T47D (cell line): ENCODE data around the gene TMEM80.

ENCODE experiments used
- DNase-seq, 2 experiments: peaks; one replicate each; pipeline versions ENCODE4 v3.0.0 to v3.0.0-alpha.2; 2011 to 2012; ENCODE audit warnings: low read depth in 1 of 2, low spot score in 1 of 2
- JUND ChIP-seq: IDR thresholded peaks from 2 replicates; pipeline ENCODE4 v1.6.1; 2012; ENCODE audit warnings: low read depth
- in situ Hi-C: cut with HindIII; loops from 2 replicates; pipeline ENCODE4 v1.10.0; 2016; ENCODE audit warnings: low sequenced_read_pairs, low pct_unique_long_range_greater_than_20kb

The TMEM80 gene

GRCh38 chr11:722346-722811, 26.8 kb downstream of the TMEM80 start:
- TF ChIP-seq JUND, result no peak
- DNase-seq, result no peak
- in situ Hi-C loops, result no loop called here

GRCh38 chr11:723120-723883, 27.7 kb downstream of the TMEM80 start:
- DNase-seq, result peak in 1 of 2 experiments; percentile 64
- TF ChIP-seq JUND, result no peak
- in situ Hi-C loops, result no loop called here

- in situ Hi-C loops, result no loop called here
- DNase-seq, result no peak
These were observed 28.6 kb downstream of the TMEM80 start for GRCh38 chr11:724049-724777.

GRCh38 chr11:724778-725386, 29.3 kb downstream of the TMEM80 start:
- in situ Hi-C loops, result no loop called here
- no peak for DNase-seq
- no peak for TF ChIP-seq JUND

More at GRCh38 chr11:724049-724777, 28.6 kb downstream of the TMEM80 start:
- no peak for TF ChIP-seq JUND

GRCh38 chr11:725624-726202, 30.1 kb downstream of the TMEM80 start:
- TF ChIP-seq JUND, result no peak
- in situ Hi-C loops, result no loop called here
- DNase-seq, result no peak

- in situ Hi-C loops, result no loop called here
- DNase-seq, result no peak
- no peak for TF ChIP-seq JUND
These were observed 30.9 kb downstream of the TMEM80 start for GRCh38 chr11:726278-727220.

- TF ChIP-seq JUND, result no peak
- DNase-seq, result no peak
- in situ Hi-C loops, result no loop called here
These were observed 31.7 kb downstream of the TMEM80 start for GRCh38 chr11:727281-727701.

GRCh38 chr11:727859-728748, 32.5 kb downstream of the TMEM80 start:
- peak; percentile 77 to 91 for DNase-seq
- no peak for TF ChIP-seq JUND
- in situ Hi-C loops, result no loop called here

GRCh38 chr11:728901-729491, 33.4 kb downstream of the TMEM80 start:
- in situ Hi-C loops, result no loop called here
- 0 out of 2 replicates have a peak, but pooled peaks have one; percentile 14 for TF ChIP-seq JUND
- DNase-seq, result no peak

- TF ChIP-seq JUND, result 0 out of 2 replicates have a peak, but pooled peaks have one; percentile 2
- in situ Hi-C loops, result no loop called here
- DNase-seq, result no peak
These were observed 34.0 kb downstream of the TMEM80 start for GRCh38 chr11:729492-730074.
